Small intestine (tissue), 7 donors: Measurements from ENCODE around the gene CCSER1. TPM values are rescaled to one million over a fixed set of nuclear protein-coding genes. Genes with fewer than 3 reads are reported as not detected.

ENCODE experiments used
- DNase-seq, 2 donors: peaks; one replicate each; pipeline versions ENCODE4 v3.0.0 to v3.0.0-alpha.2; 2013
- FAIRE-seq: peaks from 2 replicates; lab custom pipeline; 2012; peaks lifted over from hg19 to GRCh38; lab: Jason Lieb, UNC
- H3K27ac ChIP-seq, 3 donors: one replicate each; pipeline ENCODE4 v1.5.1; 2013; ENCODE audit warnings: low read length in 2 of 3, mild to moderate bottlenecking in 2 of 3, control low read depth in 1 of 3, inconsistent platforms in 1 of 3, low read depth in 1 of 3, moderate library complexity in 1 of 3
- H3K27me3 ChIP-seq, 3 donors: one replicate each; pipeline ENCODE4 v1.6.1; 2013; ENCODE audit warnings: low read length in 3 of 3, inconsistent platforms in 1 of 3; ENCODE audit not compliant: control insufficient read depth in 3 of 3, insufficient read depth in 3 of 3
- H3K36me3 ChIP-seq, 3 donors: one replicate each; pipeline ENCODE4 v1.6.1; 2013; ENCODE audit warnings: low read length in 3 of 3, inconsistent platforms in 1 of 3, low read depth in 1 of 3, mild to moderate bottlenecking in 1 of 3, moderate library complexity in 1 of 3; ENCODE audit not compliant: control insufficient read depth in 3 of 3, insufficient read depth in 2 of 3
- H3K4me1 ChIP-seq, 3 donors: one replicate each; pipeline ENCODE4 v1.6.1; 2013; ENCODE audit warnings: low read length in 2 of 3, inconsistent platforms in 1 of 3, low read depth in 1 of 3, mild to moderate bottlenecking in 1 of 3, moderate library complexity in 1 of 3; ENCODE audit not compliant: control insufficient read depth in 3 of 3, insufficient read depth in 2 of 3
- H3K4me3 ChIP-seq, 3 donors: one replicate each; pipeline ENCODE4 v1.5.1; 2013; ENCODE audit warnings: low read length in 3 of 3, control low read depth in 1 of 3, inconsistent platforms in 1 of 3, low read depth in 1 of 3, mild to moderate bottlenecking in 1 of 3, moderate library complexity in 1 of 3
- H3K9me3 ChIP-seq, 2 donors: one replicate each; pipeline ENCODE4 v1.6.1; 2013; ENCODE audit warnings: low read depth in 1 of 2, low read length in 1 of 2; ENCODE audit not compliant: control insufficient read depth in 2 of 2, insufficient read depth in 1 of 2
- WGBS, 3 donors: extraction: QIAGEN DNeasy Blood & Tissue Kit; methylation state at CpG; one replicate each; pipeline ENCODE4 v1.1.7; 2013; 5-methylcytosine and 5-hydroxymethylcytosine counted together
- polyA plus RNA-seq, 4 donors: library from polyadenylated mRNA; stranded (reverse) in 3 of 4; unstranded in 1 of 4; fragments of 200-250 nt in 3 of 4; fragments of 120-200 nt in 1 of 4; gene quantifications; one replicate each; pipeline versions ENCODE4 v1.2.1 to v1.2.3, GENCODE V29; 2013
- donor health status: healthy with polysubstance abuse.
- donor health status: control.
- donor health status: control.
- donor health status: Bipolar disorder and iron deficiency.
- donor health status: healthy.

The CCSER1 gene
- polyA plus RNA-seq, 4 donors = 3.5 to 8.7 (median 5.7) TPM

DNA sequence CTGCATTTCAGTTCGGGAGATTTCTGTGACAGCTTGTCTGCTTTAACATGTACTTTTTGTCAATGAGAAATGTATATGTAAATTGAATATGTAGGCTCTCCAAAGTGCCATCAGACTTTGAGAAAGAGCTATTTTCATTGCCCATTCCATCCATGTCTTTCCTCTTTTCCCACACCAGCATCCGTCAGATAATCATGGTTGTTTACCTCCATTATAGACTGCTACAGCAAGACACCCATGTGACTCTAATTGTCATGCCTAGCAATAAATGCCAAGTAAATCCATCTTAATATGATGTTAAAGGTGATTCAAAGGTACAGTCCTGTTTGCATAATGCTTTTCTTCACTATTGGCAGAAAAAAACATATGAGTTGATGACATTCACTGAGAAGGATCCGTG is 1157.3 kb downstream of the CCSER1 start:
- Histone ChIP-seq H3K27ac (no peak overlapping the region), H3K36me3 (no peaks in the 10 kb centered on the region), H3K9me3 (no peaks in the 10 kb centered on the region), H3K27me3 (no peaks in the 10 kb centered on the region), H3K4me3 (no peak overlapping the region), H3K4me1 (peaks cover 0 to 2% (median 0%) of the 10 kb centered on the region in 3 donors)
- DNase-seq = peak in 1 of 2 donors; percentile 22
- WGBS, 3 donors = 80 to 94% (median 90%) methylated on average over 3 of the region's 3 CpGs
- no peak for FAIRE-seq

DNA sequence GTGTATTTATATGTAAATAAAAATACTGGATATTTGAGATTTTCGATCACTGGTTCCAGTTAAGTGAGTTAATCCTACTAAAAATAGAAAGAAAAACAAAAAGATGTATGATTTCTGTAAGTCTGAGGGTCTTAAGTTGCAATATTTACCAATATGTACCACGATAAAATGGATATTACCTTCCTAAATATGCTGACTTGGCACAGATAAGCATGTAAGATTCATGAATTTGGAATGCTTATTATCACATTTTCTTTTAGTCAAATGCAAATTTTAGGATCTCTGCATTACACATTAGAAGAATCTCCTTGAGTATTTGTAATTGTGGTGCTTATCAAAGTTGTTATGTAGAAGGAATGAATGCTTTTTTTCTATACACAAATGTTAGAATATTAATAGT is 1158.3 kb downstream of the CCSER1 start:
- Histone ChIP-seq H3K36me3 (no peaks in the 10 kb centered on the region), H3K27ac (no peak overlapping the region), H3K4me1 (peaks cover 0 to 2% (median 0%) of the 10 kb centered on the region in 3 donors), H3K4me3 (no peak overlapping the region), H3K27me3 (no peaks in the 10 kb centered on the region), H3K9me3 (no peaks in the 10 kb centered on the region)
- FAIRE-seq (no peak), DNase-seq (no peak)
- 80 to 90% (median 84%) methylated on average over 2 of the region's 2 CpGs for WGBS, 3 donors

DNA sequence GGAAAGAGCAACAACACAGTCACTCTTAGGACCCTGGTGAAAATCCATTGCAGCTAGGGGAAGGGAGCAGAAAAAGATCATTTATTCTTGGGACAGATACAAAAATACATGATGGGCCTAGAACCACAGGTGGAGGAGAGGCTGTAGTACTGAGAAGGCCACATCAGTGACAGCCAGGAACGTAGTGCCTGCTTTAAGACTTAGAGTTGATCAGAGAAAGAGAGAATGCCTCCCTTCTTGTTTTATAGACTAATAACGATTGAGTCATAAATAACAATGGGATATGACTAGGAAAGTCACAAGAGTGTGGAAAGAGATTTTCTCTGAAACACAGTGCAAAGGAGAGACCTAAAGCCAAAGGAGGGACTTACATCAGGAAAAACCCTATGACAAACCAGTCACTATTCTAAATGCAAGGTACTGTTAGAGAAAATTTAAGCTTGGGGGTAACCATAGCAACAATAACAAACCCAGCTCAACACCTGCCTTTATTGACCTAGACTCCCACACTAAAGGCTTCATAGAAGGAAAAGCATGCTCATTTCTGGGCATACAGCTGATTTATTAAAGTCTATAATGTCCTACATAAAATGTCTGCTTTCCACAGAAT is 1161.6 kb downstream of the CCSER1 start:
- Histone ChIP-seq H3K4me3 (no peak overlapping the region), H3K4me1 (peaks cover 0 to 2% (median 0%) of the 10 kb centered on the region in 3 donors), H3K36me3 (no peaks in the 10 kb centered on the region), H3K9me3 (peaks cover 0 to 3% of the 10 kb centered on the region in 2 donors), H3K27me3 (no peaks in the 10 kb centered on the region), H3K27ac (no peak overlapping the region)
- WGBS, 3 donors = 15 to 57% (median 28%) methylated on average over 2 of the region's 2 CpGs
- FAIRE-seq (no peak), DNase-seq (peak in 1 of 2 donors; percentile 49)

DNA sequence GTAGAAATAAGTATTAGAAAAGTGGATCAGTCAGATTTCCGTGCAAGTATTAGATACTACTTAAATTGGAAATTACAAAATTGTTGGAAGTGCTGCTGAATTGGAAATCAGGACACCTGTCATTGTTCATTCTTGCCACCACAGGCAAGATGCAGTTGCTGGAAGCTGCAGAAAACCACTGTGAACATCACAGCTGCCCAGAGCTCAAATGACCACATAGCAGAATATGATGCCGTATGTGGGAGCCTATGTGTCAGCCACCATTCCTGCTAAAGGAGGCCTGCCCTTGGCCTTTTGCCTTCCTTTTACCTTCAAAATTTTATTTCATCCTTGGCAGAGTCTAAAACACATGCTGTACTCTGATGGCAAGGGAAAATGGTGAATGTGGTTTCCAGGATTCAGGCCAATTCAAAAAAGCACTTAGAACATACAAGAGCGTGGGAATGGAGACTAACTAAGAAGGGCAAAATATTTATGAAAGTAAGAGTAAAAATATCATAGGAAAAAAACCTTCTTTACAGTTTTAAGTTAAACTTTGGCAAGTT is 1171.0 kb downstream of the CCSER1 start:
- Histone ChIP-seq H3K4me1 (no peaks in the 10 kb centered on the region), H3K36me3 (no peaks in the 10 kb centered on the region), H3K4me3 (no peak overlapping the region), H3K27me3 (no peaks in the 10 kb centered on the region), H3K9me3 (peaks cover 0 to 3% of the 10 kb centered on the region in 2 donors), H3K27ac (no peak overlapping the region)
- WGBS, 3 donors = 88 to 95% (median 91%) methylated on average over 3 of the region's 3 CpGs
- FAIRE-seq (no peak), DNase-seq (no peak)

DNA sequence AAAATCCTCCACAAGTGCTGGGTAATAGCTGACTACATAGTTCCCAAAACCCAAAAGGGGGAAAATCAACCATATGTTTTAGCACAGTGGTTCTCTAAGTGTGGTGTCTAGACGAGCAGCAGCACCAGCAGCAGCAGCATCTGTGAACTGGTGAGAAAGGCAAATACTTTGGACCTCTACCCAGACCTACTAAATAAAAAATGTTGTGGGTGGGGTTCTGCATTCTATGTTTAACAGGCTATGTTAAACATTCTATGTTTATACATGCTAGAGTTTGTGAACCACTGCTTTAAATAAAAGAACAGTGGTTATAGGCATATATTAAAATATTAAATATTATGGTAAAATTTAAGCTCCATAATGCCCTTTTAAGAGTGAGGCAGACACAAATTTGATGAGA is 1171.6 kb downstream of the CCSER1 start:
- no peaks in the 10 kb centered on the region for H3K36me3 ChIP-seq
- H3K27me3 ChIP-seq = no peaks in the 10 kb centered on the region
- no peak overlapping the region for H3K27ac ChIP-seq
- no peak overlapping the region for H3K4me3 ChIP-seq
- DNase-seq = no peak
- FAIRE-seq = no peak
- H3K4me1 ChIP-seq = no peaks in the 10 kb centered on the region
- WGBS, 3 donors = 62 to 76% (median 71%) methylated on average over 1 of the region's 1 CpG
- peaks cover 0 to 3% of the 10 kb centered on the region in 2 donors for H3K9me3 ChIP-seq

DNA sequence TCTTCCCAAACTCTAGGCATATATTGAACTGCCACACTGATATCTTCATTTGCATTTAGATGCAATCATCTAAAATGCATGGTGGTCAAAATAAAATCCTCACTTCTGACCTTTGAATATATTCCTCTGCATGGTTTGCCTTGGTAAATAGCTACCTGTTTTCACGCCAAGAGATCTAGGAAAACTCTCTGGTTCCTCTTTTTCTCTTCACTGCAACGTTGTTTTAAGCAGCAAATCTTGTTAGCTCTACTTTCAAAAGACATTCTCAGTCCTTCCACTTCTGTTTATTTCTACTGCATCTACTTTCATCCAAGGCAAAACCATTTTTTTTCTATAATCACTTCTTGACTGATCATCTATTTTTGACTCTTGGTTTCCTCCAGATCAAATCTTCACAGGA is 1174.9 kb downstream of the CCSER1 start:
- 60 to 67% (median 63%) methylated on average over 2 of the region's 2 CpGs for WGBS, 3 donors
- H3K4me3 ChIP-seq = no peak overlapping the region
- DNase-seq (no peak), FAIRE-seq (no peak)
- H3K36me3 ChIP-seq = no peaks in the 10 kb centered on the region
- H3K27ac ChIP-seq = no peak overlapping the region
- H3K9me3 ChIP-seq = no peaks in the 10 kb centered on the region
- no peaks in the 10 kb centered on the region for H3K4me1 ChIP-seq
- H3K27me3 ChIP-seq = no peaks in the 10 kb centered on the region

DNA sequence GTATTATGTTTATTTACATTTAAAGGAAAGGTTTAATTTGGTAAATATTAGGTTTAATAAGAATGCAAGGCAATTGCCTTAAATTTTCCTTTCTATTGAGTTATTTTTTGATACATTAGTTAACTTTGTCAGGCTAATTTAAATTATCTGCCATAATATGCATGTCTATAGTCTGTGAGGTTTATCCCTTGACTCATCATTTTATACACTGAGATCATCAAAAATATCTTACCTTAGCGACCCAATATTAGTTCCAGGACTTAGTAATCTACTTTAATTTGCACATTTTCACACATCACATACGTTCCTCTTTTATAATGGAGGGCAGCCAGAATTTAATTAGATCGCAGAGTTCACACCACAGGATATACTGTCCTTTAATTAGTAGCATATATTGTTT is 1177.1 kb downstream of the CCSER1 start:
- FAIRE-seq = no peak

DNA sequence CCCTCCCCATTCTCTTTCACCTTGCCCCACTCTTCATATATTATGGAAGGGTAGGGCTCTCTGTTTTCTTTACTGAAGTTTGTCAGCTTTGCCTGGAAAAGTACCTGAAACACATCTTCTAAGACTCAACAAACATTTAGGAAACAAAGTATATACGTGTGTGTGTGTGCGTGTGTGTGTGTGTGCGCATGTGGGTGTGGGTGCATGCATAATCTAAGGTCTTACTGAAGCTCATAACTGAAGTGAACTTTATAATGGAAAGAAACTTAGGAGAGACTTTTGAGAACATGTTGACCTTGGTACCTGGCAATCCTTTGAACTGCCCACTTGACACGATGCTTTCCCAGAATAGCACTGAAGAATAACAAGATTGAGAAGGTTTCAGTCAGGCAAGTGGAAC is 1190.2 kb downstream of the CCSER1 start:
- H3K27ac ChIP-seq = no peak overlapping the region
- no peak overlapping the region for H3K4me3 ChIP-seq
- 74 to 91% (median 76%) methylated on average over 4 of the region's 4 CpGs for WGBS, 3 donors
- DNase-seq = no peak
- no peaks in the 10 kb centered on the region for H3K9me3 ChIP-seq
- H3K36me3 ChIP-seq = no peaks in the 10 kb centered on the region
- H3K27me3 ChIP-seq = no peaks in the 10 kb centered on the region
- FAIRE-seq = no peak
- H3K4me1 ChIP-seq = no peaks in the 10 kb centered on the region

More for the DNA sequence above, 1177.1 kb downstream of the CCSER1 start:
- H3K4me1 ChIP-seq = no peaks in the 10 kb centered on the region
- H3K4me3 ChIP-seq = no peak overlapping the region
- H3K27ac ChIP-seq = no peak overlapping the region
- no peak for DNase-seq
- WGBS, 3 donors = 75 to 83% (median 79%) methylated on average over 3 of the region's 3 CpGs
- no peaks in the 10 kb centered on the region for H3K9me3 ChIP-seq
- H3K27me3 ChIP-seq = no peaks in the 10 kb centered on the region
- H3K36me3 ChIP-seq = no peaks in the 10 kb centered on the region
